Hypothalamus (tissue), 51 donors: ENCODE data around the gene CTSH.
A peak's percentile ranks its signal among the peaks of the same experiment; 100 is the strongest.

Experiments
- DNase-seq, 51 donors: peaks; one replicate each; lab custom pipeline; 2025; lab: John Stamatoyannopoulos, UW

Gene CTSH

GRCh38 chr15:78944669-78945407 is at the start of gene CTSH:
Gene CTSH (minus strand): TSS chr15:78945046. CDS start chr15:78944981, 65 bp downstream.
- DNase-seq = peak in 39 of 51 donors; percentile 14 to 78 (median 56)

GRCh38 chr15:78993931-78994530 is 49.2 kb upstream of the CTSH start:
- no peak for DNase-seq

- DNase-seq = no peak
Measured at GRCh38 chr15:78993257-78993930, 48.5 kb upstream of the CTSH start.

- peak in 3 of 51 donors; percentile 16 to 31 (median 19) for DNase-seq
Measured at GRCh38 chr15:78992416-78993256, 47.8 kb upstream of the CTSH start.

- no peak for DNase-seq
Measured at GRCh38 chr15:78991879-78992278, 47.0 kb upstream of the CTSH start.

GRCh38 chr15:78991476-78991875 is 46.6 kb upstream of the CTSH start:
- DNase-seq = no peak

- no peak for DNase-seq
Measured at GRCh38 chr15:78990278-78990677, 45.4 kb upstream of the CTSH start.

- no peak for DNase-seq
Measured at GRCh38 chr15:78989701-78990240, 44.9 kb upstream of the CTSH start.

GRCh38 chr15:78988361-78988911 is 43.6 kb upstream of the CTSH start:
- DNase-seq = peak in 23 of 51 donors; percentile 12 to 76 (median 28)

- no peak for DNase-seq
Measured at GRCh38 chr15:78987556-78988360, 42.9 kb upstream of the CTSH start.

GRCh38 chr15:78985859-78986475 is 41.1 kb upstream of the CTSH start:
- no peak for DNase-seq

GRCh38 chr15:78984041-78984440 is 39.2 kb upstream of the CTSH start:
- DNase-seq = no peak

GRCh38 chr15:78983146-78983918 is 38.5 kb upstream of the CTSH start:
- DNase-seq = no peak

- no peak for DNase-seq
Measured at GRCh38 chr15:78982736-78983135, 37.9 kb upstream of the CTSH start.

GRCh38 chr15:78981532-78982313 is 36.9 kb upstream of the CTSH start:
- no peak for DNase-seq

GRCh38 chr15:78979456-78980320 is 34.8 kb upstream of the CTSH start:
- DNase-seq = peak in 24 of 51 donors; percentile 12 to 57 (median 42)
